H9 (cell line): ENCODE measurements around the gene CD300A. TPM values are rescaled to one million over a fixed set of nuclear protein-coding genes. Genes with fewer than 3 reads are reported as not detected.

ENCODE experiments used
- DNase-seq: peaks from one replicate; pipeline ENCODE4 v3.0.0-alpha.2; 2017
- H2AFZ ChIP-seq: one replicate; pipeline ENCODE4 v1.6.1; 2013; ENCODE audit warnings: mild to moderate bottlenecking, low read length, control low read depth, moderate library complexity
- H2AK5ac ChIP-seq: 2 replicates; pipeline ENCODE4 v1.6.1; 2013; ENCODE audit warnings: low read length, control low read depth, mixed read lengths; ENCODE audit not compliant: insufficient read length
- H2BK120ac ChIP-seq: one replicate; pipeline ENCODE4 v1.6.1; 2013; ENCODE audit warnings: low read depth, mild to moderate bottlenecking, low read length, control low read depth, inconsistent platforms; ENCODE audit not compliant: poor library complexity, severe bottlenecking
- H2BK12ac ChIP-seq: 2 replicates; pipeline ENCODE4 v1.6.1; 2013; ENCODE audit warnings: low read length, control low read depth, mixed read lengths, low read depth; ENCODE audit not compliant: insufficient read length
- H2BK15ac ChIP-seq: 2 replicates; pipeline ENCODE4 v1.6.1; 2013; ENCODE audit warnings: low read depth, low read length, control low read depth
- H2BK20ac ChIP-seq: one replicate; pipeline ENCODE4 v1.6.1; 2013; ENCODE audit warnings: low read depth, mild to moderate bottlenecking, low read length, control low read depth, inconsistent platforms; ENCODE audit not compliant: poor library complexity, severe bottlenecking
- H2BK5ac ChIP-seq: 2 replicates; pipeline ENCODE4 v1.6.1; 2013; ENCODE audit warnings: low read length, control low read depth, mixed read lengths; ENCODE audit not compliant: insufficient read length
- H3K14ac ChIP-seq: 2 replicates; pipeline ENCODE4 v1.6.1; 2013; ENCODE audit warnings: low read length, control low read depth; ENCODE audit not compliant: insufficient read depth
- H3K18ac ChIP-seq: 2 replicates; pipeline ENCODE4 v1.6.1; 2013; ENCODE audit warnings: low read depth, mild to moderate bottlenecking, mixed read lengths, low read length, control low read depth; ENCODE audit not compliant: insufficient read length
- H3K23ac ChIP-seq: 2 replicates; pipeline ENCODE4 v1.6.1; 2013; ENCODE audit warnings: low read length, control low read depth, mixed read lengths, low read depth; ENCODE audit not compliant: insufficient read length
- H3K23me2 ChIP-seq: 2 replicates; pipeline ENCODE4 v1.6.1; 2013; ENCODE audit warnings: low read depth, mild to moderate bottlenecking, mixed read lengths, low read length, control low read depth; ENCODE audit not compliant: insufficient read length, poor library complexity, severe bottlenecking
- H3K27ac ChIP-seq: 2 replicates; pipeline ENCODE4 v1.5.1; 2013; ENCODE audit warnings: low read length, control low read depth, mixed read lengths, low read depth; ENCODE audit not compliant: insufficient read length
- H3K27me3 ChIP-seq: 2 replicates; pipeline ENCODE4 v1.6.1; 2013; ENCODE audit warnings: low read length, control low read depth, inconsistent platforms; ENCODE audit not compliant: insufficient read depth
- H3K4ac ChIP-seq: 2 replicates; pipeline ENCODE4 v1.6.1; 2013; ENCODE audit warnings: low read depth, mild to moderate bottlenecking, control low read depth, inconsistent platforms, low read length, moderate library complexity
- H3K4me1 ChIP-seq: 2 replicates; pipeline ENCODE4 v1.6.1; 2013; ENCODE audit warnings: low read length, control low read depth, inconsistent platforms; ENCODE audit not compliant: insufficient read depth
- H3K4me2 ChIP-seq: 2 replicates; pipeline ENCODE4 v1.6.1; 2013; ENCODE audit warnings: low read length, control low read depth, mixed read lengths; ENCODE audit not compliant: insufficient read length, insufficient read depth
- H3K56ac ChIP-seq: 2 replicates; pipeline ENCODE4 v1.6.1; 2013; ENCODE audit warnings: low read depth, mild to moderate bottlenecking, mixed read lengths, low read length, control low read depth; ENCODE audit not compliant: insufficient read length
- H3K79me1 ChIP-seq: 2 replicates; pipeline ENCODE4 v1.6.1; 2013; ENCODE audit warnings: low read depth, mild to moderate bottlenecking, moderate library complexity, low read length, control low read depth, inconsistent platforms; ENCODE audit not compliant: insufficient read depth, poor library complexity, severe bottlenecking
- H3K79me2 ChIP-seq: 2 replicates; pipeline ENCODE4 v1.6.1; 2013; ENCODE audit warnings: low read length, control low read depth, inconsistent platforms; ENCODE audit not compliant: insufficient read depth
- H3K9ac ChIP-seq: 2 replicates; pipeline ENCODE4 v1.6.1; 2013; ENCODE audit warnings: low read length, control low read depth, mixed read lengths; ENCODE audit not compliant: insufficient read length; ENCODE audit errors: extremely low read depth
- H3K9me3 ChIP-seq: one replicate; pipeline ENCODE4 v1.6.1; 2013; ENCODE audit warnings: low read depth, low read length, inconsistent platforms; ENCODE audit not compliant: control insufficient read depth
- H3T11ph ChIP-seq: one replicate; pipeline ENCODE4 v1.6.1; 2013; ENCODE audit warnings: mild to moderate bottlenecking, low read length, control low read depth, inconsistent platforms
- H4K20me1 ChIP-seq: one replicate; pipeline ENCODE4 v1.6.1; 2013; ENCODE audit not compliant: control insufficient read depth, insufficient read length, insufficient read depth
- H4K5ac ChIP-seq: 2 replicates; pipeline ENCODE4 v1.6.1; 2013; ENCODE audit warnings: low read depth, mild to moderate bottlenecking, mixed read lengths, low read length, control low read depth; ENCODE audit not compliant: insufficient read length
- H4K8ac ChIP-seq: replicated peaks from 2 replicates; pipeline ENCODE4 v1.6.1; 2013; ENCODE audit warnings: low read length, control low read depth, mixed read lengths, low read depth; ENCODE audit not compliant: insufficient read length
- H4K91ac ChIP-seq: 2 replicates; pipeline ENCODE4 v1.6.1; 2013; ENCODE audit warnings: low read depth, mild to moderate bottlenecking, moderate library complexity, mixed read lengths, low read length, control low read depth; ENCODE audit not compliant: insufficient read length
- H3K27ac Mint-ChIP-seq, 3 experiments: 2 replicates in 2 of 3; 3 replicates in 1 of 3; pipeline ENCODE4 v1.8.0; 2020 to 2021; ENCODE audit warnings: mixed read lengths in 3 of 3, mild to moderate bottlenecking in 1 of 3, moderate library complexity in 1 of 3
- H3K27me3 Mint-ChIP-seq: 2 replicates; pipeline ENCODE4 v1.8.0; 2021; ENCODE audit warnings: low read depth, mild to moderate bottlenecking, moderate library complexity, mixed read lengths
- H3K36me3 Mint-ChIP-seq, 3 experiments: 2 replicates in 2 of 3; 3 replicates in 1 of 3; pipeline ENCODE4 v1.8.0; 2020 to 2021; ENCODE audit warnings: low read depth in 3 of 3, mixed read lengths in 3 of 3; ENCODE audit not compliant: insufficient read depth in 1 of 3
- H3K4me1 Mint-ChIP-seq, 2 experiments: 2 replicates each; pipeline ENCODE4 v1.8.0; 2020; ENCODE audit warnings: mixed read lengths in 2 of 2
- H3K4me3 Mint-ChIP-seq, 2 experiments: 2 replicates in 1 of 2; 3 replicates in 1 of 2; pipeline ENCODE4 v1.8.0; 2020 to 2021; ENCODE audit warnings: mild to moderate bottlenecking in 2 of 2, mixed read lengths in 2 of 2, moderate library complexity in 1 of 2
- H3K9me3 Mint-ChIP-seq, 2 experiments: 2 replicates in 1 of 2; 3 replicates in 1 of 2; pipeline ENCODE4 v1.8.0; 2020; ENCODE audit warnings: mild to moderate bottlenecking in 2 of 2, mixed read lengths in 2 of 2, moderate library complexity in 1 of 2
- WGBS: extraction: QIAGEN DNeasy Blood & Tissue Kit; methylation state at CpG from one replicate; pipeline ENCODE4 v1.1.7; 2013; ENCODE audit warnings: missing lambda C conversion rate, low lambda C conversion rate, mixed read lengths; ENCODE audit not compliant: insufficient read length; ENCODE audit errors: extremely low coverage; 5-methylcytosine and 5-hydroxymethylcytosine counted together
- total RNA-seq: library from RNA; stranded (reverse); gene quantifications from 2 replicates; pipeline ENCODE4 v1.2.1, GENCODE V29; 2021
- TF ChIP-seq, protein P1 (sequence below): fragments of 200-600 bp; sonication (generic); conservative IDR thresholded peaks from 3 replicates; pipeline ENCODE4 v1.8.0; 2021; ENCODE audit warnings: antibody characterized with exemption, mild to moderate bottlenecking

CD300A gene
- total RNA-seq, 1 experiment from 2014 or later = not detected

DNA sequence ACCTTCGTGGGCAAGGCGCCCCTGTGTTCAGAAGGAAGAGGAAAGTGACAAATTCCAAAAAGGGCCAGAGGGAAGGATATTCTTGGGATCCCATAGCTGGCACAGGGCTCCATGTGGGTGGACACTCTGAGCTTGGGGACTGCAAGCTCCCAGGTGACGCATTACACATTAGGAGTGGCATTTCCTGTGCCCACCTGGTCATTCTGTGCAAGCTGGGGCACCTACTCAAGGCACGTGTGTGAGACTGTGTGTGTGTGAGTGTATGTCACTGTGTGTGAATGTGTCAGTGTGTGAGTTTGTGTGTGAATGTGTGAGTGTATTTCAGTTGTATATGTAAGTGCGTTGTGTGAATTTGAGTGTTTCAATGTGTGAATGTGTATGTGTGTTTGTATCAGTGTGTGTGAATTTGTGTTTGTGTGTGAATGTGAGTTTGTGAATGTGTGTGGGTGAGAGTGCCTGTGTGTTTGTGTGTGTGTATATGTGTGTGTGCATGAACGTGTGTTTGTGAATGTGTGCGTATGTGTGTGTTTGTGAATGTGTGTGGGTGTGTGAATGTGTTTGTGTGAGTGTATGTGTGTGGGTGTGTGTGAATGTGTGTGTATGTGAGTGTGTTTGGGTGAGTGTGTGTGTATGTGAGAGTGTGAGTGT is 1.6 kb upstream of the CD300A start:
- Histone ChIP-seq H2AFZ (no peak overlapping the region), H3T11ph (no peak overlapping the region), H3K23ac (no peak overlapping the region), H3K18ac (no peak overlapping the region), H2BK5ac (no peak overlapping the region), H3K27me3 (peaks cover 4% of the 10 kb centered on the region; the same call in 1 of the 2 replicates), H3K4me1 (no peaks in the 10 kb centered on the region), H3K23me2 (peaks cover 6% of the 10 kb centered on the region), H2BK120ac (no peak overlapping the region), H3K9ac (no peak overlapping the region), H3K4ac (no peak overlapping the region), H2BK20ac (no peak overlapping the region), H3K4me2 (no peak overlapping the region), H3K79me1 (no peaks in the 10 kb centered on the region), H3K9me3 (no peaks in the 10 kb centered on the region), H2AK5ac (no peak overlapping the region), H4K20me1 (no peaks in the 10 kb centered on the region), H3K14ac (no peak overlapping the region), H3K56ac (no peak overlapping the region), H4K91ac (no peak overlapping the region), H4K8ac (no peak overlapping the region), H3K27ac (no peak overlapping the region), H2BK15ac (no peak overlapping the region), H3K79me2 (no peaks in the 10 kb centered on the region), H4K5ac (no peak overlapping the region), H2BK12ac (no peak overlapping the region)
- H3K4me3 Mint-ChIP-seq = no peak overlapping the region
- no peak overlapping the region for H3K27ac Mint-ChIP-seq
- H3K9me3 Mint-ChIP-seq = no peaks in the 10 kb centered on the region
- H3K27me3 Mint-ChIP-seq = peaks cover 10% of the 10 kb centered on the region
- DNase-seq = peak; percentile 20
- TF ChIP-seq, protein P1, sequence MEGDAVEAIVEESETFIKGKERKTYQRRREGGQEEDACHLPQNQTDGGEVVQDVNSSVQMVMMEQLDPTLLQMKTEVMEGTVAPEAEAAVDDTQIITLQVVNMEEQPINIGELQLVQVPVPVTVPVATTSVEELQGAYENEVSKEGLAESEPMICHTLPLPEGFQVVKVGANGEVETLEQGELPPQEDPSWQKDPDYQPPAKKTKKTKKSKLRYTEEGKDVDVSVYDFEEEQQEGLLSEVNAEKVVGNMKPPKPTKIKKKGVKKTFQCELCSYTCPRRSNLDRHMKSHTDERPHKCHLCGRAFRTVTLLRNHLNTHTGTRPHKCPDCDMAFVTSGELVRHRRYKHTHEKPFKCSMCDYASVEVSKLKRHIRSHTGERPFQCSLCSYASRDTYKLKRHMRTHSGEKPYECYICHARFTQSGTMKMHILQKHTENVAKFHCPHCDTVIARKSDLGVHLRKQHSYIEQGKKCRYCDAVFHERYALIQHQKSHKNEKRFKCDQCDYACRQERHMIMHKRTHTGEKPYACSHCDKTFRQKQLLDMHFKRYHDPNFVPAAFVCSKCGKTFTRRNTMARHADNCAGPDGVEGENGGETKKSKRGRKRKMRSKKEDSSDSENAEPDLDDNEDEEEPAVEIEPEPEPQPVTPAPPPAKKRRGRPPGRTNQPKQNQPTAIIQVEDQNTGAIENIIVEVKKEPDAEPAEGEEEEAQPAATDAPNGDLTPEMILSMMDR = no peak
- WGBS = 100% methylated on average over 3 of the region's 7 CpGs
- H3K4me1 Mint-ChIP-seq = peaks cover 4 to 7% of the 10 kb centered on the region in 2 experiments
- no peaks in the 10 kb centered on the region; a peak in 1 of 7 replicates for H3K36me3 Mint-ChIP-seq
